ENCODE results near the gene APOL2.

- TF ChIP-seq POLR2AphosphoS5 (IDR thresholded peaks at IDR 0.05; ENCODE audit: low read depth, low read length) (no peak), TAF1 (IDR thresholded peaks at IDR 0.05; ENCODE audit: borderline replicate concordance, insufficient read depth, low read length) (no peak)
Measured at GRCh38 chr22:36277482-36278291, 38.4 kb upstream of the APOL2 start.

Measured in PFSK-1 (cell line).